ENCODE data around the gene RNU7-1.

The RNU7-1 gene

GRCh38 chr12:6952121-6952862 lies 8.7 kb downstream of the RNU7-1 start:
- no peak for TF ChIP-seq SIN3A (IDR thresholded peaks at IDR 0.05; ENCODE audit: borderline replicate concordance, insufficient read depth, low read length)
- TF ChIP-seq FOXP2 (optimal IDR thresholded peaks at IDR 0.05; ENCODE audit: borderline replicate concordance, extremely low read depth, extremely low read length, insufficient read depth) = no peak
- no peak for TF ChIP-seq TAF1 (IDR thresholded peaks at IDR 0.05; ENCODE audit: borderline replicate concordance, insufficient read depth, low read length)
- no peak for TF ChIP-seq POLR2AphosphoS5 (IDR thresholded peaks at IDR 0.05; ENCODE audit: low read depth, low read length)
- TF ChIP-seq, protein P1, sequence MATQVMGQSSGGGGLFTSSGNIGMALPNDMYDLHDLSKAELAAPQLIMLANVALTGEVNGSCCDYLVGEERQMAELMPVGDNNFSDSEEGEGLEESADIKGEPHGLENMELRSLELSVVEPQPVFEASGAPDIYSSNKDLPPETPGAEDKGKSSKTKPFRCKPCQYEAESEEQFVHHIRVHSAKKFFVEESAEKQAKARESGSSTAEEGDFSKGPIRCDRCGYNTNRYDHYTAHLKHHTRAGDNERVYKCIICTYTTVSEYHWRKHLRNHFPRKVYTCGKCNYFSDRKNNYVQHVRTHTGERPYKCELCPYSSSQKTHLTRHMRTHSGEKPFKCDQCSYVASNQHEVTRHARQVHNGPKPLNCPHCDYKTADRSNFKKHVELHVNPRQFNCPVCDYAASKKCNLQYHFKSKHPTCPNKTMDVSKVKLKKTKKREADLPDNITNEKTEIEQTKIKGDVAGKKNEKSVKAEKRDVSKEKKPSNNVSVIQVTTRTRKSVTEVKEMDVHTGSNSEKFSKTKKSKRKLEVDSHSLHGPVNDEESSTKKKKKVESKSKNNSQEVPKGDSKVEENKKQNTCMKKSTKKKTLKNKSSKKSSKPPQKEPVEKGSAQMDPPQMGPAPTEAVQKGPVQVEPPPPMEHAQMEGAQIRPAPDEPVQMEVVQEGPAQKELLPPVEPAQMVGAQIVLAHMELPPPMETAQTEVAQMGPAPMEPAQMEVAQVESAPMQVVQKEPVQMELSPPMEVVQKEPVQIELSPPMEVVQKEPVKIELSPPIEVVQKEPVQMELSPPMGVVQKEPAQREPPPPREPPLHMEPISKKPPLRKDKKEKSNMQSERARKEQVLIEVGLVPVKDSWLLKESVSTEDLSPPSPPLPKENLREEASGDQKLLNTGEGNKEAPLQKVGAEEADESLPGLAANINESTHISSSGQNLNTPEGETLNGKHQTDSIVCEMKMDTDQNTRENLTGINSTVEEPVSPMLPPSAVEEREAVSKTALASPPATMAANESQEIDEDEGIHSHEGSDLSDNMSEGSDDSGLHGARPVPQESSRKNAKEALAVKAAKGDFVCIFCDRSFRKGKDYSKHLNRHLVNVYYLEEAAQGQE (IDR thresholded peaks at IDR 0.05; ENCODE audit: insufficient read depth in 1 of 2, low read depth in 2 of 2, low read length in 2 of 2) = no peak

DNA sequence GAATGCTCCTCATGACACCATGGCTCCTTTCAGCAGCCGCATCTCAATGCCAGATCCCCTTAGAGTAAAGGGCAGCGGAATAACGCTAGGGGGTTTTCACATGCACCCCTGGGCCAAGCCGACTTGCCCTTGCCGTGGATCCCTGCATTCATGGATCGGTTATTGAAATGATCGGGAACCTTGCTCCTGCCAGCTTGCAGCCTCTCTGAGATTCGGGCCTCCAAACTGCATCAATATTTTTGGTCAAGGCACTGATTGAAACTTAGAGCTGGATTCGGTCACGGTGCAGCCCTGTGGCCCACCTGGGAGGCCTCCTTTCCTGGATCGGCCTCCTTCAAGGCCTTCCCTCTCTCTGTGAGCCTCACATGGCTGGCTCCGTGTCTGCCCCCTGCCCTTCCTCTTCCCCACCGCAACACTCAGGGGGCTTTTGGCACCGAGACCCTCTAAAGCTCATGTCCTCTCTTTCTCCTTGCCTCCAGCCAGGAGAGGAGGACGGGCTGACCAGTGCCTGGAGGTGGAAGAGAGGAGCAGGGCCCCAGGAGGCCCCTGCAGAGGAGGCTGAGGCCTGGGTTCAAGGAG lies 9.3 kb downstream of the RNU7-1 start:
- no peak for TF ChIP-seq SIN3A (IDR thresholded peaks at IDR 0.05; ENCODE audit: borderline replicate concordance, insufficient read depth, low read length)
- no peak for TF ChIP-seq TAF1 (IDR thresholded peaks at IDR 0.05; ENCODE audit: borderline replicate concordance, insufficient read depth, low read length)

DNA sequence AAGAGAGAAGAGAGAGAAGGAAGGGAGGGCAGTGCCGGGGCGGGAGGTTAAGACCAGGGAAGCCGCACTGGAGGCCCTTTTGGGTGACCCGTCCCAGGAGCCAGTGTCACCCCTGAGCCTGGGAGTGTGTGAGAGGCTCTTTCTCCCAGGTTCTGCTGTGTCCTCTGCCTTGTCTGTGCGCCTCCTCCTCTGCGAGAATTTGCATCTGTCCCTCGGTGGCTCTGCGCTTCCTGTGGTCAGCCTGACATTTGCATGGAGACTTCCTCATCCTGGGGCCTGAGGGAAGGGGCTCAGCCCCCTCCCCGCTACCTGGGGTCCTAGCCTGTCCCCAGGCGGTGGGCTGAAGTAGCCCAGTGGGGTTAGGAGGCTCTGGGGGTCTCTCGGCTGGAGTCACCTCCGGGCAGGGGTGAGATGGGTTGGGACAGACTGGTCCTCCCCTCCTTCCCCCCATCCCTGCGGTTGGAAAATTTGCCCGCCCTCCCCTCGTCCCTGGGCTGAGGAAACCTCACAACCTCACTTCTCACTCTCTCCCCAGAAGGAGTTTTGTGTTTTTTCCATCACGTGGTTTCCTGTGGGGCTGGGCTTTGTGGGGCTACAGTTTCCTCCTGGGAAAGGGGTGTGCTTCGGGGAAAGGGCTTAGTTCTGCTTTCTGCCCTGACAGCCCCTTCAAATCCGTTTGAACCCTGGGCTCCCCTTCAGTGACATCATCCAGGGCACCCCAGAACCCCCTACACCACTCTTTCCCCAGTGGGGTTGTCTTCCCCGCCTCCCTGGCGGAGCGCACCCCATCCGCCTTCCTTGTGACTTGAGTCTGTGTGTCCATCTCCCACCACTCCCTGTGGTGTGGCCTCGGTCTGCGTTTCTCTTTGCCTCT lies 10.1 kb downstream of the RNU7-1 start:
- no peak for TF ChIP-seq FOXP2 (optimal IDR thresholded peaks at IDR 0.05; ENCODE audit: borderline replicate concordance, extremely low read depth, extremely low read length, insufficient read depth)
- TF ChIP-seq POLR2AphosphoS5 (IDR thresholded peaks at IDR 0.05; ENCODE audit: low read depth, low read length) = no peak
- TF ChIP-seq TAF1 (IDR thresholded peaks at IDR 0.05; ENCODE audit: borderline replicate concordance, insufficient read depth, low read length) = no peak
- TF ChIP-seq SIN3A (IDR thresholded peaks at IDR 0.05; ENCODE audit: borderline replicate concordance, insufficient read depth, low read length) = no peak
- TF ChIP-seq, protein P1 (IDR thresholded peaks at IDR 0.05; ENCODE audit: insufficient read depth in 1 of 2, low read depth in 2 of 2, low read length in 2 of 2) = no peak

GRCh38 chr12:6954316-6955107 lies 10.9 kb downstream of the RNU7-1 start:
- TF ChIP-seq FOXP2 (optimal IDR thresholded peaks at IDR 0.05; ENCODE audit: borderline replicate concordance, extremely low read depth, extremely low read length, insufficient read depth) (no peak), TAF1 (IDR thresholded peaks at IDR 0.05; ENCODE audit: borderline replicate concordance, insufficient read depth, low read length) (no peak), POLR2AphosphoS5 (IDR thresholded peaks at IDR 0.05; ENCODE audit: low read depth, low read length) (no peak), SIN3A (IDR thresholded peaks at IDR 0.05; ENCODE audit: borderline replicate concordance, insufficient read depth, low read length) (no peak)

- TF ChIP-seq, protein P1 (IDR thresholded peaks at IDR 0.05; ENCODE audit: insufficient read depth in 1 of 2, low read depth in 2 of 2, low read length in 2 of 2) = no peak
- TF ChIP-seq POLR2AphosphoS5 (IDR thresholded peaks at IDR 0.05; ENCODE audit: low read depth, low read length) (no peak), FOXP2 (optimal IDR thresholded peaks at IDR 0.05; ENCODE audit: borderline replicate concordance, extremely low read depth, extremely low read length, insufficient read depth) (no peak), TAF1 (IDR thresholded peaks at IDR 0.05; ENCODE audit: borderline replicate concordance, insufficient read depth, low read length) (no peak), SIN3A (IDR thresholded peaks at IDR 0.05; ENCODE audit: borderline replicate concordance, insufficient read depth, low read length) (no peak)
These were observed 11.7 kb downstream of the RNU7-1 start for GRCh38 chr12:6955108-6956020.
